Suprapubic skin (tissue), 3 donors: Measurements from ENCODE around the gene ANO9.

ENCODE experiments used
- CTCF ChIP-seq, 2 donors: fragments of 200-600 bp in 1 of 2; fragments of 450-650 bp in 1 of 2; sonication (generic) in 1 of 2; IDR thresholded peaks; one replicate each; pipeline ENCODE4 v1.5.1; 2016 to 2019; ENCODE audit warnings: antibody characterized with exemption in 2 of 2, mild to moderate bottlenecking in 1 of 2, moderate library complexity in 1 of 2
- POLR2AphosphoS5 ChIP-seq, 3 donors: sonication (generic); formaldehyde crosslinking; IDR thresholded peaks; one replicate each; pipeline ENCODE4 v1.6.1; 2017; ENCODE audit warnings: antibody characterized with exemption in 3 of 3

- TF ChIP-seq CTCF (IDR thresholded peaks at IDR 0.05) = no peak
- TF ChIP-seq POLR2AphosphoS5 (IDR thresholded peaks at IDR 0.05) = no peak
Measured at GRCh38 chr11:387193-387793, 54.5 kb downstream of the ANO9 start.
